Activated effector memory CD4-positive, alpha-beta T cell treated with anti-CD3 and anti-CD28 coated beads, Interleukin-2, amount 50 U/mL, for 16 hours (primary cell): ENCODE measurements around the gene ESX1.
"Not testable (repeated sequence)": the region's sequence is repeated elsewhere in the genome, so short reads cannot be mapped to it uniquely, and the experiment has no call there.

Experiments
- DNase-seq: peaks from one replicate; pipeline ENCODE4 v3.0.0-alpha.2; 2020

ESX1 gene

GRCh38 chrX:104254442-104255115 is at the start of gene ESX1:
Gene ESX1, minus strand, starts transcription at chrX:104254933. Its CDS starts 84 bp downstream, at chrX:104254849.
- DNase-seq, result no peak

DNA sequence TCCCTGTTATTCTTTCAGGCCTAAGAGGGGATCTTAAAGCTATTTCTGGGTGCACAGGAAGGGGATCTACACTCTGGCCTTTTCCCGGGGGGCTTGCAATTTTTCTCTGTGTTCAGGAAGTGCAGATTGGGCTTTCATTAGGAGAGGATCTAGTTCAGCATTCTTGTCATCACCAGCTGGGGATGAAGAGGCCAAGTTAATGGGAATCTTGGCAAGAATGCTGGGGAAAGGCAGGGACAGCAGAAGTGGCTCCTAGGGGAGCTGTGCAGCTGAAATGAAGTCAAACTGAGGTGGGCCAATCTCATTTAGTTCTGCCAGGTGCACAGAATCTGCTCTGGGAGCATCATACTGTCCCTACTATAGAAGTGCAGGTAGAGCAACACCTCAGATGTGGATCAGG is 40.9 kb upstream of the ESX1 start:
- DNase-seq, result no peak

- DNase-seq, result no peak
Measured at GRCh38 chrX:104288961-104289360, 34.2 kb upstream of the ESX1 start.

- no peak for DNase-seq
Measured at GRCh38 chrX:104288269-104288668, 33.5 kb upstream of the ESX1 start.

DNA sequence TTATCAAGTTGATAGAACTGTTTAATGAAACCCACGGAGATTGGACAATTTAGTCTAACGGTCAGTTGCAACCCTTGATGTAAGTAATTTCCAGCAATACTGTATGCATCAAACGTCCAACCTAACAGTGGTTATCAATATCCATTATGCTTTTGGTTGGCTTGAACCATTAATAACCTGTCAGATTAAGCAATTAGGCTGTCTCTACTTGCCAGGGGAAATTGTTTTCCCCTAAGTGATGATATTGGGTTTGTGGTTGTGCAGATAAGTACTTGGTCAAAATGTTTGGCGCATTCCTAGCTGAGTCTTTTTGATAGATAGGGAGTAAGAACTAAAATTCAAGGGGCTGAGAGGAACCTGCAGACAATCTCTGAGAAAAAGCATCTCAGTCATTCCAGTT is 30.5 kb upstream of the ESX1 start:
- DNase-seq, result no peak

- DNase-seq, result no peak
Measured at GRCh38 chrX:104284507-104284906, 29.8 kb upstream of the ESX1 start.

GRCh38 chrX:104282166-104282725 is 27.5 kb upstream of the ESX1 start:
- no peak for DNase-seq

DNA sequence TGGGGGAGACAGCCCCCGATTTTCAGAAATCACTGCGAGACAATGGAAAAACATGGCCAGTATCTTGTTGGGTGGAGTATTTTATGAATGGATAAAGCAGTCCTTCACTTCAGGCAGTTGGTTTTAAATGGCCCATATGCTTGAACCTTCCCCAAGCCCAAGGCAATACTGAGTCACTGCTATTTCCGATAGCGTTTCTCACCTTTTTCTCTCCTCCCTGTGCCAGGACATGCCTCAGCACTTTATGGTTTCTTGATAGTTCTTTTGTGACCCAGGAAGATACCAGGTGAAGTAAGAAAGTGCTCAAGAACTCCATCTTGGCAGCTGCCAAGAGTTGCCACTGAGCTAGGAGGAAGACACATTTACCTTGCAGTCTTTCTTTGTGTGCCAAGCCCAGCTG is 26.8 kb upstream of the ESX1 start:
- DNase-seq, result no peak

DNA sequence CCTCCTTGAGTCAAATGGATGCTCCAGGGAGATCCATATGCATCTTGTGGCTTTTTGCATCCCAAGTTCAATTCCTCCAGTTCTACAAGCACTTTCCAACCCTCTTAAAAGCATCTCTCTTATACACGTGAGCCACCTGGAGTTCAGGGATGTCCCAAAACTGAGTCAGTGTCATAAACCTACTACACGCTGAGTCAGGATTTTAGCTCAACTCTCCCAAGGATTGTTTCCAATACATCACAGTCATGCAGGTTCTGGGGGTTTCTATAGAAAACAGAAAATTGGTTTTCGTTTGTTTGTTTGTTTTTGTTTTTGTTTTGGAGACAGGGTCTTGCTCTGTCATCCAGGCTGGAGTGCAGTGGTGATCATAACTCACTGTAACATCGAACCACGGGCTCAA is 25.9 kb upstream of the ESX1 start:
- no peak for DNase-seq

- no peak for DNase-seq
Measured at GRCh38 chrX:104270916-104271512, 16.3 kb upstream of the ESX1 start.

DNA sequence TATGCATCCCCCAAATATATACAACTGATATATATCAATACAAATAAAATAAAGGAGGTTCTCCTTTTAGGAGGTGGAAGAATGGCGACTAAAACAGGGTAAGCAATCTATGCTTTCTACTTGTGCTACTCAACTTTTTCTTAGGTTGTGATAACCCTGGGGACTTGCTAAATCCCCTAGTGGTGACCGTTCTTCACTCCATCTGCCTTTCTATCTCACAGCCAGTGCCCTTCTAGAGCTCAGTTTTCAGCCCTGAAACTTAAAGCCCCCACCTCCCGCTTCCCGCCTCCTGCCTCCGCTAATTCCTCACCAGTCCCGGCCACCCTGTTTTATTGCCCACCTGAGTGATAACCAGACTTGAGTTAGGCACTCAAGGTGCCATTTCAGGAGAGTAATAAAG is 15.5 kb upstream of the ESX1 start:
- no peak for DNase-seq

GRCh38 chrX:104255465-104255864 is 732 bp upstream of the ESX1 start:
- DNase-seq, result no peak

- no peak for DNase-seq
Measured at GRCh38 chrX:104253567-104254441, 929 bp downstream of the ESX1 start.

DNA sequence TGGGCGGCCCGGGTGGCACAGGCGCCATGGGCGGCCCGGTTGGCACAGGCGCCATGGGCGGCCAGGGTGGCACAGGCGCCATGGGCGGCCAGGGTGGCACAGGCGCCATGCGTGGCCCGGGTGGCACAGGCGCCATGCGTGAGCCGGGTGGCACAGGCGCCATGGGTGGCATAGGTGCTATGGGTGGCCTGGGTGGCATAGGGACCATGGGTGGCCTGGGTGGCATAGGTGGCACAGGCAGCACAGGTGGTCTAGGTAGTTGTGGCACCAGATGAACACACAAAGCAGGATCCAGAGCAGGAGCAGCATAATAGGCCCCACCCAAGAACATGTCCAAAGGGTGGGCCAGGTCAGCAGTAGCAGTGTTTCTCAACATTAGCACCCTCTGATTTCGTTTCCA is 4.3 kb downstream of the ESX1 start:
- no peak for DNase-seq

DNA sequence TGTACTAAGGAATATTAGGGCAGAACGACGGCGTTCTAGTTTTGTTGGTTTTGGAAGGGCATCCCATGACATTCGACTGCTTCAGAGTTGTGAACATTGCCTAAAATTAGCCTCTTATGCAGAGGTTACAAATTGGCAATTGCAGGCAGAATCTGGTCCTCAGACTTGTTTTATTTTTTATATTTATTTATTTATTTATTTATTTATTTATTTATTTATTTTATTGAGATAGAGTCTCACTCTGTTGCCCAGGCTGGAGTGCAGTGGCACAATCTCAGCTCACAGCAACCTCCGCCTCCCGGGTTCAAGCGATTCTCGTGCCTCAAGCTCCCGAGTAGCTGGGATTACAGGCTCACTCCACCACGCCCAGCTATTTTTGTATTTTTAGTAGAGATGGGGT is 24.7 kb downstream of the ESX1 start:
- DNase-seq, result not testable (repeated sequence)

- DNase-seq, result no peak
Measured at GRCh38 chrX:104211187-104211586, 43.5 kb downstream of the ESX1 start.

GRCh38 chrX:104205548-104205947 is 49.2 kb downstream of the ESX1 start:
- DNase-seq, result no peak
